ENCODE data around the gene CASKIN1.

The CASKIN1 gene

GRCh38 chr16:2190659-2191445 lies 5.6 kb downstream of the CASKIN1 start:
- no peak for DNase-seq

DNA sequence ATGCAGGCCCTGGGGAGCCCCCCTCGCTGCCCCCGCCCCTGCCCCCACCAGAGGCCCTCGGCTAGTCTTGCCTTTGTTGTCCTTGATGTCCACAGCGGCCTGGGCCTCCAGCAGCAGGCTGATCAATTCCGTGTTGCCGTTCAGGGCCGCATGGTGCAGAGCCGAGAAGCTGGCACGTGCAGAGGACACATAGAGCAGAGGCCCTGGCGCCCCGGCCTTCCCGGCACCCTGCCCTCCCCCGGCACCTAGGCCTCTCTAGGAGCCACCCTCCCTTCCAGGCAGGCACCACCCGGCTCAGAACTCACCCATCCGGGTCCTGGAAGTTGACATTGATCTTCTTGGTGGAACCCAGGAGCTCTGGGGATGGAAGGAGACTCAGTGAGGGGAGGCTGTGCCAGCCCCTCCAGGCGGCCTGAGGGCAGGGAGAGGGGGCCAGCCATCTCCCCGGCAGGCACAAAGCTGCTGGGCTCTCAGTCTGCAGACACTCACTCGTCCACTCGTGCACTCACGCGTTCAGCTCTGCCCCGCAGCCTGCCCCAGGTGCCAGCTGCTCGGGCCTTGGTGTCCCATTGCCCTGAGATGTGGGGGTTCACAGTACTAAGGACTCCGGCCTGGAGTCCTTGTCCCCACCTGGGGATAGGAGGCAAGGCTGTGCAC lies 6.3 kb downstream of the CASKIN1 start:
- DNase-seq = no peak

DNA sequence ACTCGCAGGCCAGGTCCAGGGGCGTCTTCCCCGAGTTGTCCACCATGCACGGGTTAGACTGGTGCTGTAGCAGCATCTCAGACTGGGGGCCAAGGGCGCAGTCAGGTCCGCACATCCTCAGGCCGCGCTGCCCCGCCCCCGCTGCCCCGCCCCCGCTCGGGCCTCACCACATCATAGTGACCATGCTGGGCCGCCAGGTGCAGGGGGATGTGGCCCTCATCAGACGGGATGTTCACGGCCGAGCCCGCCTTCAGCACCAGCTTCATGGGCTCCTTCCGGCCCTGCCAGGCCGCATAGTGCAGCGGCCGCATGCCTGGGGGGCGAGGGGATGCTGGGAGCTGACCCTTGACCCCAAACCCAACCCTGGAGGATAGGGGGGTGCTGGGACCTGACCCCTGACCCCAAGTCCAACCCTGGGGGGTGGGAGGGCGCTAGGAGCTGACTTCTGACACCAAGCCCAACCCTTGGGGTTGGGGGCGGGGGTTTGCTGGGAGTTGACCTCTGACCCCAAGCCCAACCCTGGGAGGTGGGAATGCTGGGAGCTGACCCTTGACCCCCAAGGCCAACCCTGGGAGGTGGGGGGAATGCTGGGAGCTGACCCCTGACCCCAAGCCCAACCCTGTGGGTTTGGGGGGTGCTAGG lies 7.0 kb downstream of the CASKIN1 start:
- DNase-seq = no peak

- no peak for DNase-seq
These were observed 8.0 kb downstream of the CASKIN1 start for GRCh38 chr16:2188395-2188794.

- DNase-seq = no peak
These were observed 9.2 kb downstream of the CASKIN1 start for GRCh38 chr16:2187212-2187611.

- no peak for DNase-seq
These were observed 9.9 kb downstream of the CASKIN1 start for GRCh38 chr16:2186505-2186904.

GRCh38 chr16:2186064-2186463 lies 10.3 kb downstream of the CASKIN1 start:
- no peak for DNase-seq

GRCh38 chr16:2184962-2185361 lies 11.4 kb downstream of the CASKIN1 start:
- DNase-seq = no peak

- no peak for DNase-seq
These were observed 12.1 kb downstream of the CASKIN1 start for GRCh38 chr16:2184346-2184745.

DNA sequence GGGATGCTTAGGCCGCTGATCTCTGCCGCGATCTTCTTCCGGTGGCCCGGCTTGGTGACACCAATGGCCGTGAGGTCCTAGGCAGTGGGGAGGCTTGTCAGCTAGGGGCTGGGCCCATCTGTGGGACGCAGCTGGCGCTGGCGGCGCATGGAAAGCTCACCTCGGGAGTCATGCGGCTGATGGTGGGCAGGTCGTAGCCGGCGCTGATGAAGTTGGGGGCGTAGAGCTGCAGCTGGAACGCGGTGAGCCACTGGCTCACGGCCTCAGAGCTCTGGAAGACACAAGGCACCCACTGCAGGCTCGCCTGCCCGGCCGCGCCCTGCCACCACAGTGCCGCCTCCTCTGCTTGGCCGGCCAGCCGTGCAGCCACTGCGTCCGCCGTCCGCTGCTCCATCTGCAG lies 12.7 kb downstream of the CASKIN1 start:
- DNase-seq = no peak

DNA sequence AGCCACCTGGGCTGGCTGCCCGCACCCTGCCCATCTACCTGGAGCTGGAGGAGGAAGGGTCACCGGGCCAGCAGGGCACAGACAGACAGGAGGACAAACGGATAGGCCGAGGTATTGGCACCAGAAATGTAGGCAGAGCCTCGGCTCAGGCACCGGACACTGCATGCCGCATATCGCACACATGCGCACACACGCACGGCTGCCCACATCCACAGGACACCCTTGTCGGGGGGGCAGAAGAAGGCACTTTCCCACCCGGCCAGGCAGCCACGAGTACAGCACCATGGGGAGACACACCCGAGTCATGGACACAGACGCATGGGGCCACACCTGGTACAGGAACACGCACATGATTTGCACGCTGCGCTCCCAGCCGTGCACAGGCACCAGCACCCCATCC lies 14.5 kb downstream of the CASKIN1 start:
- DNase-seq = no peak

DNA sequence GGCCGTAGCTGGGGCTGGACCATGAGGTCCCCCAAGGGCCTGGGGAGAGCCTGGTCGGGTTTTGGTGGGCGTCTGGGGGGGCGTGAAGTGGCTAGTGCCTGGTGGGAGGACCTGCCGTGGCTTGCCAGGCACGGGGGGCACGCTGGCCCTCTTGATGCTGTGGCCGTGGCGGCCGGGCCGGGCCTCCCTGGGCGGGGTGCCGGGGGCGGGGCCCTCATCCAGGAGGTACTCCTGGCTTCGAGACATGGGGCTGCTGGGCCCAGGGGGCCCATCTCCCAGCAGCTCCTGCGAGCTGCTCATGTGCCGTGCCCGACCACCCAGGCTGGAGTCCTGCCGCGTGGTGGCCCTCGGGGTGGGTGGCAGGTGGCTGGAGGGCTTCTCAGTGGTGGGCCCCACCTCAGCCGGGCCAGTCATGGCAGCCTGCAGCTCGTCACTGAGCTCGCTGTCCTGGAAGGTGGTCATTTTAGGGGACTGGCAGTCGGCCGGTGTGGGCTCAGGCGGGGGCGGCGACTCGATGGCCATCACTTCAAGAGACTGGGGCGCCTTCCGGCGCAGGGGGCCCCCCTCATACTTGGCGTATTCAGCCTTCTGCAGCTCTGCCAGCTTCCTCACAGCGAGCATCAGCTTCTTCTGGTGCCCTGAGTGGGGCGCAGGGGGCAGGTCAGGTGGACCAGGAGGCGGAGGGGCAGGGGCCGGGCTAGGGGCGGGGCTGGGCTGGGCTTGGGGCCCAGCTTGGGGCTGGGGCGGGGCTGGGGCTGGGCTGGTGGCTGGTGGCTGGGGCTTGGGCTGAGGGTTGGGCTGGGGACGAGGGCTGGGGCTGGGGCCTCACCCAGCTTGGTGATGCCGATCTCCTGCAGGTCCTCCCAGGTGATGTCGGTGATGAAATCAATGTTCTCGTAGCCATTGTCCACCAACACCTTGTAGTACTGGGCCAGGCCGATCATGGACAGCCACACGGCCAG lies 15.2 kb downstream of the CASKIN1 start:
- no peak for DNase-seq

- no peak for DNase-seq
These were observed 15.9 kb downstream of the CASKIN1 start for GRCh38 chr16:2180461-2180860.

- DNase-seq = no peak
These were observed 16.8 kb downstream of the CASKIN1 start for GRCh38 chr16:2179576-2179975.

DNA sequence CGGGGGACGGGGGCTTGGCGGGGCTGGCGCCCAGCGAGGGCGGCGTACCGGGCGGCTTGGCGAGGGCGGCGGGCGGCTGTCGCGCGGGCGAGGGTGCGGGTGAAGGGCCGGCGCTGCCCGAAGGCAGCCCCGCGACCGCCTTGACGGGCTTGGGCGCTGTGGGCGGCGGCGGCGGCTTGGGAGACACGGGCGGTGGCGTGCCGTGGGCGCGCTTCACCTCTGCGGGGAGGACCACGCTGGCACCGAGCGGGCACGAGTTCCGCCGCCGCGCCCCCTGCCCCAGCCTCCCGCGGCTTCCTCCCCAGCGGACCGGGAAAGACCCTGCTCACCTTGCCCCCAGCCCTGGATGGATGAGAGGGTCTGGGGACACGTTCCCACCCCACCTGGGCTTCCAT lies 17.3 kb downstream of the CASKIN1 start:
- DNase-seq = no peak

DNA sequence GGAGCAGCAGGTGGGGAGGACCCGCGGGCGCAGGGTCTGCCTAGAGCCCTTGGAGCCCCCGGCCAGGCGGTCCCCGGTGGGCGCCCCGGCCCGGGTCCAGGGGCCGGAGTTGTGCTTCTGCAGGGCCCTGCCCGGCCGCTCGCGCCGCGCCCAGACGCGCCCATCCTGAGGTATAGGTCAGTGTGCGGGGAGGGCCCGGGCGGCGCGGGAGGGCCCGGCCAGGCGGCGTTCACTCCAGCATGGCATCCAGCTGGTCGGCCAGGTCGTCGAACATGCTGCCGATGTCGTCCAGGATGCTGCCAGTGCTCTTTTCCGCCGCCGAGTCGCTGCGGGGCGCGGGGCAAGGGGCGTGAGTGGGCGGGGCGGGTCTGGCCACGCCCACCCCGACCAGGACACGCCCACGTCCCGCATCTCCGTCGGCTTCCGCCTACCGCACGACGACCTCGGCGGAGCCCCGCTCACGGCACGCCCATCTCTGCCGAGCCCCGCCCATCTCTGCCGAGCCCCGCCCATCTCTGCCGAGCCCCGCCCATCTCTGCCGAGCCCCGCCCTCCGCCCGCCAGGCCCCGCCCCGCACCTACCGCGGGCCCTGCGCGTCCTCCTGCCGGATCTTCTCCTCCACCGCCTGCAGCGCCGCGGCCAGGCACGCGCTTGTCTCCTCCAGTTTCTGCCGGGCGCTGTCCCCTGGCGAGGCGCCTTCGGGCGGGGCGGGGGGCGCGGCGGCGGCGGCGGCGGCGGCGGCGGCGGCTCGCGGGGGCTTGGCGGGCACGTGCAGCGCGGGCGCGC lies 17.9 kb downstream of the CASKIN1 start:
- DNase-seq = no peak

- no peak for DNase-seq
These were observed 18.8 kb downstream of the CASKIN1 start for GRCh38 chr16:2177561-2177960.

DNA sequence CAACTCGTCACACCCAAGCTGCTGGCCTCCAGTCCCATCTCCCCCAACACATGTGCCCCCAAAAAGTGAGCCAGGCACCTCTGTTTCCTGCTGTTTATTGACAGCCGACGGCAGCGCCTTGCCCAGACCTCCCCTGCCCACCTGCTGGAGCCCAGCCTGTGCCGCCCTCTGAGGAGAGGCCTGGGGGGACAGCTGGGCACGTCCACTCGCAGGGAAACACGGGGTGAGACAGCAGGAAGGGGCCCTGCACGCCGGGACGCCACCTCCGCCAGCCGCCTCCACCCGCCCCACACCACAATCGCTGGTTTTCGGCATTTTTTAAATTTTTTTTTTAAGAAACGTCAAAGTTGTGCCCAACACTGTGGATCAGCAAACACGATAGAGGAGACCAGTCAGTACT lies 19.3 kb downstream of the CASKIN1 start:
- no peak for DNase-seq

GRCh38 chr16:2176047-2176446 lies 20.4 kb downstream of the CASKIN1 start:
- DNase-seq = no peak

GRCh38 chr16:2175454-2175853 lies 21.0 kb downstream of the CASKIN1 start:
- DNase-seq = no peak

DNA sequence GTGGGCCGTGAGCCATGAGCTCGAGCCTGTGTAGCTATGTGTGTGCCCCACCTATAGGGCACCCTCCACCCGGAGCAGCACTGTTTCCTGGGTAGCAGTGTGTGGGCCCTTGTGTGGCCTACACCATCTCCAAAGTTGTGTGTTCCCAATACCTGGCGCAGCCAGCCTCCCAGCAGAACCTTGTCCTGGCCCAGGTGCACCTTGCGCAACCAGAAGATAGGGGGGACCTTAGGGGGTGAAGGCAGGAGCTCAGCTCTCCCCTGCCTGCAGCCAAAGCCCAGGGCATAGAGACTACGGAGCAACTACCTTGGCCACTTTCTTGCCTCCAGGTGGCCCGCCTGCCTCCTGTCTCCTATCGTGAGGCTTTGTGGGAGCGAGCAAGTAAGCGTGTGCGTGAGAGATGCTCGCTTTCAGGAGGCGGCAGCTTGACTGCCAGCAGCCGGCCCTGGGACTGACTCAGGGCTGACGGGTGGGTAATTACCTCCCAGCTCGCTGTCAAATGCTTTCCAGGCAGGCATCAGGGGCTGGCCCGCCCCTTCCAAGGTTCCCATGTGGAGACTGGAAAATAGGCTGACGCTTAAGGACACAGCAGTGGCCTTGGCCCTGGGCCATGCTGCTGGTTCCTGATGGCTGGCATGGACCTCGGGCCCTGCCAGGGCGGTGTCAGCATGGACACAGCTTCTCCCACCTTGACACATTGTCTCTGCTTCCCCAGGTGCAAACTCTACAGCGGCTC lies 21.8 kb downstream of the CASKIN1 start:
- no peak for DNase-seq
